Endometrium (tissue), 2 donors: ENCODE results near the gene FOXA2.
"Not testable (repeated sequence)": the region's sequence is repeated elsewhere in the genome, so short reads cannot be mapped to it uniquely, and the experiment has no call there.

ENCODE experiments used
- FAIRE-seq: peaks from 2 replicates; lab custom pipeline; 2012; peaks lifted over from hg19 to GRCh38; lab: Jason Lieb, UNC
- donor health status: control.
- donor health status: control.

FOXA2 gene

DNA sequence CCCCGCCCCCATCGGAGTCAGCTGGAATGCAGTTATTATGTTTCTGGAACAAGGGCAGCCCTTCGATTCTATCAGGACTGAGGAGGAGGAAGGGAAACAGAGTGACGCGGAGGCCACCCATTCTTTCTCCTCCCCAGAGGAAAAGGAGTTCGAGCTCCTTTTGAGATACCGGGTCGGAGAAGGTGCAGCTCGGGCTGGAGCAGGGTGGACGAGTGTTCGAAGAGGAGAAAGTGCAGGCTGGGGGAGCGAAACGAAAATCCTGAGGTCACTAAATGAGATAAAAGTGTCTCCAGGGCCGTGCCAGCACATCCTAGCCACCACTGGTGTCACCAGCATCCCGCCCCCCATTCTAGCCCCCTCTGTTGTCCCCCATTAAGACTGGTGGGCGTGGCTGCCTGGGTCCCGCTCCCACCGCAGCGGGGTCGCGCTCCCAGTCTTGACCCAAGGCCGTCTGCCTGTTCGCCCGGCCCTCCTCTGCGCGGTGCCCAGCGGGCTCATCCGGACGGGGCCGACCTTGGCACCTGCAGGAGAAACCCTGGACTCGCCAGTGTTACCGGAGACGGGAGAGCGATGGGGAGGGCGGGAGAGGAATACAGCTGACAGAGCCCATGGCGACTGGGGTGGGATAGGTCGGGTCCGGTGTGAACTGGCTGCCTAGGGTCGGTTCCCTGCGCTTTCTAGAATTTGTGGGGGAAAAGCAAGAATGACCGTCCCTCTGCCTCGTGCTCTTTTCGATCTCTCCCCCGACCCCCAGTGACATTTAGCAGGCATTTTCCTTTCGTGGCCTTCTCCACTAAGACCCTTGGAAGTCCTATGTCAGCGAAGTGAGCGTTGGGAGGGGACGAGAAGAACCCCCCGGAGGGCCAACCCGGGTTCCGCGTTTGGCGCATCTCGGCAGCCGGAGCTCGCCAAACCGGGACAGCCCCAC, 16.2 kb downstream of the FOXA2 start:
- FAIRE-seq, result no peak

DNA sequence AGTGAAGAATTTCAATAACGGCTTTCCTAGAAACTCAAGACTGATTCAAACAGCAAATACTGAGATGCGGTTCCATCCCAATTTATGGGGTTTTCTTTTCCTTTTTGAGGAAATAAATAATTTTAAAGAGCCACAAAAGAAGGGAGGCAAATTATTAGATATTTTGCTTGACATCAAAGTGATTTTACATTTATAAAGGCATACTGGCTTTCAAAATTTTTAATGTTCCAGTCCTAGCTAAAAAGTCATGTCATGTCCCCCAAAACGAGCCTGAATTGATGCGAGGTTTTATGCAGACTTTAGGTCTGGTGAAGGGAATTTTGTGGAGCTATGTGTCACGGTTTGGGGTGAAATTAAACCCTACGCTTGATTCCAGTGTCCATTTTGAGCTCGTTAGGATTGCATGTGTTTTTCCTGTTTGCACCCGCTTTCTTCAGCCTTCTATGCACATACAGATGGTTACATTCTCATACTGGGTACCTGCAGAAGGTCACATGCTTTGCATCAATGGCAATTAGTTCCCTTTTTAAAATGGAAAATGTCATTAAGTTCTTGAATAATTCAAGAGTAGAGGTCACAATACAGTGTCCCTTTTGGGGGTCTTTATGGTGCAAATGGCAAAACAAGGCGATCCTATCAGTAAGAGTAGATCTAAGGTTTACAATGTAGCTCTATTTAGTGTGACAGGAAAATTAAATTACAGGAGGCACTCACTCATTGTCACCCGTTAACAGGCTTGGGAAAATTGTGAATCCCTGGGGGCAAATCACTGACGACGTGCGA, 17.3 kb downstream of the FOXA2 start:
- no peak for FAIRE-seq

DNA sequence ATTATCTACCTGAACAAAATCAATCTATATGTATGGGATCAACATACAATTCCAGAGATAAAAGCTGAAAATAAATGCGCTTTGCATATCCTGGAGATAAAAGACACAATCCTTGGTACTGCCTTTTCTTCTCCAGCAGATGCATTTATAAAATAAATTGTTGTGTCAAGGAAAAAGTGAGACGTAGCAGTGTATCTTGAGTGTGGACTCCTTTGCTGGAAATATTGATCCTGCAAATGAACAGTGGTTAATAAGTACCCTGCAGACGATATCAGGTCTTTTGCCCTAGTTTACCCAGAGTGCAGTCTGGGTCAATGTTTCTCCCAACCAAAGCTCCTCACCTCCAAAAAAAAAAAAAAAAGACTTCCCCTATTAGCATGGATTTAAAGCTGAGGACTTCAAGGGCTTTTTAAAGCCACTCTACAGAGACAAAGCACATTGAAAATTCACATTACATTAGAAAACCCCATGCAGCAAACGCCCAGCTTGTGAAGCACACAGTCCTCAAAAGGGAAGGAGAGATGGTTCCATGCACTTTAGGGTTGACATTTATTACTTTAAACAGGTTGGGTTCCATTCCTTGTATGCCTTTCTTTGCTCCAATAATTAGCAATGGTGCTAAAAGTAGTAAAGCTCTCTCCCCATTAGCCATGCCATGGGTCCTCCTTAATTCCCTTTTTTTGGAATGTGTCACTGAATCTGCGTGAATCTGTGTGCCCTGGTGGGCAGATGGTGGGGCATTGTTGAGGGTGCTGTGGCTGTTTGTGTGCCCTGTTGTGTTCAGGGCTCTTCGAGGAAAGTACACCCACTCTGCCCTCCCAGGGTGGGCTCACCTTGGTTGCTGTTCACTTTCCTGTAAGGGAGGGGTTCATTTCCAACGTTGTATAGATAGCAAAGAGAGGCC, 21.1 kb downstream of the FOXA2 start:
- no peak for FAIRE-seq

- no peak for FAIRE-seq
These were observed 21.8 kb downstream of the FOXA2 start for GRCh38 chr20:22562620-22563019.

DNA sequence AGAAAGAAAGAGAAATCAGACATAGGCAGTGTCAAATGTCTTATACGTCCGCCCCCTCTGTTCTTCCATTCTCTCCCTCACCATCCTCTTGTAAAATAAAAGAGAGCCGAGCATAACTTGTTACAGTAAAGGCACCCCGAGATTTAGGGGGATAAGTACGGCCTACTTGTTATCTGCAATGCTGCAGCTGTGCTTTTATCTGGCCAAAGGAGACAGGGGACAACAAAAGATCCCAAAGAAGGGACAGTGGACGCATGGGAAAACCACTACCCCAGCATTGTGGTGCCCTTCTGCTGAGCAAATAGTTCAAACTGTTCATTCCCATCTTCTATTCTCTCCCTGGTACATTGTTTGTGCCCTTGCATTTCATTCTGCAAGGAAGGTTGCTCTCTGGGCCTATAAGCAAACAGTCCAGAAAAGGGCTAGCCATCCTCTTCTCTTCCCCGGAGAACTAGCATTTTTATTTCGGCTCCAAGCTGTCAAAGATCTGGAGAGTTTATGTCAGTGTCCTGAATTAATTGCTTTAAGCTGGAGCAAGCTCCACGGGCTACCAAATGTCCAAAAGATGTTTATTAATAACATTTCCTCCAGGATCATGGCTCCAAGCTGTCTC, 22.3 kb downstream of the FOXA2 start:
- no peak for FAIRE-seq

- no peak for FAIRE-seq
These were observed 23.6 kb downstream of the FOXA2 start for GRCh38 chr20:22560817-22561216.

DNA sequence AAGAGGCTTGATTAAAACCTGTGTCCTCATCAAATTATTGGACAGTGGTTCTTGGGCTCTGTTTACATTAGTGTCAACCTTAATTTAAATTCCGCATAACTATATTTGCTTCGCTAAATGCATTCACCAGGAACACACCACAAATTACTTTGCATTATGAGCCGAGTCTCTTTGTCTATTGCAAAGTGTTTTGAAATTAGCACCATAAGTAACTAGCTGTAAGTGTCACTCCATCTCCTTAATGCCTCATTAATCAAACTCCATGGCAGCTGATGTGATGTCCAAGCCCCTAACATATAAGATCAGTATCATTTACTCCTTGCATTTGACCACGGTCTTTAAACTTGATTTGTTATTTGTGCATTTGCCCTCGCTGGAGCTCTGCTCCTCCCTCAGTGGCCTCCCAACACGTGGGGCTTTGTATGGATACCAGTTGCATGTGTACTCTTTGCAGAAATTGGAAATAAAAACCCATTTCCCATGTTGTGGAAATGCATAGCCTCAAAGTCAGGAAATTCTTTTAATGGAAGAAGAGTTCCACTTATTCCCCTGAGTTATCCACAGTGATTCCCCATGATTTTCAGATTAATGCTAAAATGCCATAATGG, 24.6 kb downstream of the FOXA2 start:
- no peak for FAIRE-seq

- no peak for FAIRE-seq
These were observed 26.7 kb downstream of the FOXA2 start for GRCh38 chr20:22557403-22558276.

- FAIRE-seq, result no peak
These were observed 27.8 kb downstream of the FOXA2 start for GRCh38 chr20:22556565-22557056.

DNA sequence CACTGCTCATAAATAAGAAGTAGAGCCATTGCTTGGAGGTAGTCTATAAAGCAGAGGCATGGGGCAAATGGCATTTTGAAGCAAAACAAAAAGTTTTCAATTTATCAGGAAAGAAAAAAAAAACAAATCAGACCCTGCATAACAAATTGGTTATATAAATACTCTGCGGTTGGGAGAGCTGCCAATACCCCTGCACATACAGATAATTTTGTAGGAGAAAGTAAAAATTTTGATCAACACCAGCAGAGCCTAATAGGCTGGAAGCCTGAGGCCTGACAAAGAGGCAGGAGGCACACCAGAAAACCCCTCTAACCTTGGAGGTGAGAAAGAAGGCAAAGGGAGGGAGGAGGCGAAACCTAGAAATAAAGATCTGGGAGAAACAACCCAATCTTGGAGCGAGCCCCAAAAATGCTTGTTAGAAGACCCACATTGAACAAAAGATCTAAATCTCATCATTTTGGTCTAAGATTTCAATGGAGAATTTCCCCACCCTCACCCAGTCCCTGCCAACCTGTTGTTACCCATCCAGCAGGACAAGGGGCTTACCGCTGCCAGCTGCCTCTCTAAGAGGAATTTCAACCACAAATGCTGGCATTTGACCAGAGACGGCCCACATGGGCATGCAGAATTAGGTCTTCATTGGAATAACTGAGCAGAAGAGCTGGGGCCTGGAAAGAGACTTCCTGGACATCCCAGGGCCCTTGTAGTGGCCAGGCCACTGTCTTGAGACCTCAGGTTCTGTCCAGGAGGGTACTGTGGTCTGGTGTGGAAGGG, 28.4 kb downstream of the FOXA2 start:
- FAIRE-seq, result no peak

- FAIRE-seq, result no peak
These were observed 30.0 kb downstream of the FOXA2 start for GRCh38 chr20:22554391-22554790.

DNA sequence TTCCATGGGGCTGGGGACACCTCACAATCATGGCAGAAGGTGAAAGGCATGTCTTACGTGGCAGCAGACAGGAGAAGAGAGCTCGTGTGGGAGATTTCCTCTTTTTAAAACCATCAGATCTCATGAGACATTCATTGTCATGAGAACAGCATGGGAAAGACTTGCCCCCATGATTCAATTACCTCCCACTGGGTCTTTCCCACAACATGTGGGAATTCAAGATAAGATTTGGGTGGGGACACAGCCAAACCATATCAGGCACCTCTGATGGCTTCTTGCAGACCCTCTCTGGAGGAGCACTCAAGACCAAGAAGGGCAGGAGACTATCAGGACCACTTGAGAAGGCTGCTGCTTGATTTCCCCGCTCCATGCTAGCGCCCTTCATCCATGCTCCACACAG, 33.9 kb downstream of the FOXA2 start:
- FAIRE-seq, result not testable (repeated sequence)

- FAIRE-seq, result no peak
These were observed 36.3 kb downstream of the FOXA2 start for GRCh38 chr20:22548040-22548439.

DNA sequence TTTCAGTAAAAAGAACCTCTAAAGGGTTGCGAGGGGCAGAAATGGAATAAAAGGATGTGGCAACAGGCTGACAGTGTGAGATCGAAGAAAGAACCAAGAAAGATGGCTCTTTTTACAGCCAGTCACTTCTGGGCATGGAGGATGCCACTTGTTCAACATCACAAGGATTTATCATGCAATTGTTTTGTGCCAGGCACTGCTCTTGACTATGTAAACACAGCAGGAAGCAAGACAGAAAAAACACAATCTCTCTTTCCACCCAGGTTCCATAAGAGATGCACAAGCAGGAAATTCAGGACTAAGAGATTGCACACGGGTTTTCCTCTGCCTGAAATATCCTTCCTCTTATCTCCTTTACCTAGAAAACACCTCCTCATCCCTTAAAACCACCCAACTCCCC, 38.0 kb downstream of the FOXA2 start:
- FAIRE-seq, result no peak

DNA sequence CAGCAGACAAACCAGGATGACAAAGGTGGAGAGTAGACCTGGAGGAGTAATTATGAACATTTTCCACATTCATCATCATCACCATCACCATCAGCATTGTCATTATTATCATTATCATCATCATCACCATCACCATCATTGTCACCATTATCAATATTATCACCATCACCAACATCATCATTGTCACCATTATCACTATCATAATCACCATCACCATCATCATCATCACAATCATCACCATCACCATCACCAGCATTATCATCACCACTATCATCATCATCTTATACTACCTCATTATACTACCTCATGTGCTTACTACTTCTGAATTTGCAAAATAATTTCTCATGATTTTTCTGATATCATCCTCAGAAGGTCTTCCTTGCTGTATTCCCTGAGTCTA, 39.3 kb downstream of the FOXA2 start:
- FAIRE-seq, result no peak

GRCh38 chr20:22544462-22544861, 39.9 kb downstream of the FOXA2 start:
- no peak for FAIRE-seq

DNA sequence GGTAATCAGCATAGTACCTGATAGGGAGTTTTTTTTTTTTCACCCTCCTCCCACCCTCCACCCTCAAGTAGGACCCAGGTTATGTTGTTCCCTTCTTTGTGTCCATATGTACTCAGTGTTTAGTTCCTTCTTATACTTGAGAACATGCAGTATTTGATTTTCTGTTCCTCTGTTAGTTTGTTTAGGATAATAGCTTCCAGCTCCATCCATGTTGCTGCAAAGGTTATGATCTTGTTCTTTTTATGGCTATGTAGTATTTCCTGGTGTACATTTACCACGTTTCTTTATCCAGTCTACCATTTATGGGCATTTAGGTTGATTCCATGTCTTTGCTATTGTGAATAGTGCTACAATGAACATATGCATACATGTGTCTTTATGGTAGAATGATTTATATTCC, 41.9 kb downstream of the FOXA2 start:
- no peak for FAIRE-seq

- FAIRE-seq, result no peak
These were observed 43.5 kb downstream of the FOXA2 start for GRCh38 chr20:22540832-22541231.
